SKM-1 (cell line): Measurements from ENCODE around the gene CHMP6.
"Not testable (repeated sequence)": the region's sequence is repeated elsewhere in the genome, so short reads cannot be mapped to it uniquely, and the experiment has no call there.

Experiments
- DNase-seq: peaks from one replicate; lab custom pipeline; 2025; ENCODE audit not compliant: unreplicated experiment; lab: John Stamatoyannopoulos, UW

Gene CHMP6

DNA sequence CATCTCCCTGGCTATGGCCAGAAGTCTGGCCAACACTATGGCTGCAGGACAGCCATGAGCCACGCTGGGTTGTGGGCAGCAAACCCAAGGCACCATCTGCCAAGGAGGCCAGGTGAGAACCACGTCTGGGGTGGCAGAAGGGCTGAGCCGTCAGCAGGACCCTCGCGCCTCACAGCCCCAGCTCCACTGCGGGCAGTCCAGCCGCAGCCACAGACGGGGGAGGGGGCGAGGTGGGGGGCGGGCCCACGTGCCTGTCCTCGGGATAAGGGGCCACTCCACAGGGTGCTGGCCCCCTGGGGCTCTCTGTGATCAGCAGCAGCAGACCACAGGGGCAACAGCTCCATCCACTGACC is 36.8 kb downstream of the CHMP6 start:
- no peak for DNase-seq

DNA sequence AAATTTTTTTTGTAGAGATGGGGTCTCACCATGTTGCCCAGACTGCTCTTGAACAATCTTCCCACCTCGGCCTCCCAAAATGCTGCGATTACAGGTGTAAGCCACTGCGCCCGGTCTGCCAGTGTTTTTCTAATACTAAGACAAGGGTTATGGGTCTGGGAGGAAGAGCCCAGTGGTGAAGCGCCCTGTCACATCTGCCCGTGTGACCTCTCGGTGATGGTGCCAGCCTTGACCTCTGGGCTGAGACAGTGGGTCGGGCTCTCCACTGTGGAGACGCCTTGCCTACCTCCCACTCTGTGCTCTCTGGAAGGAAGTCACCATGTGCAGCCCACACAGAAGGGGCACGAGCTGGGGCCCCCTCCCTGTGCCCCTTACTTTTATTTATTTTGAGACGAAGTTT is 38.2 kb downstream of the CHMP6 start:
- DNase-seq, result no peak

DNA sequence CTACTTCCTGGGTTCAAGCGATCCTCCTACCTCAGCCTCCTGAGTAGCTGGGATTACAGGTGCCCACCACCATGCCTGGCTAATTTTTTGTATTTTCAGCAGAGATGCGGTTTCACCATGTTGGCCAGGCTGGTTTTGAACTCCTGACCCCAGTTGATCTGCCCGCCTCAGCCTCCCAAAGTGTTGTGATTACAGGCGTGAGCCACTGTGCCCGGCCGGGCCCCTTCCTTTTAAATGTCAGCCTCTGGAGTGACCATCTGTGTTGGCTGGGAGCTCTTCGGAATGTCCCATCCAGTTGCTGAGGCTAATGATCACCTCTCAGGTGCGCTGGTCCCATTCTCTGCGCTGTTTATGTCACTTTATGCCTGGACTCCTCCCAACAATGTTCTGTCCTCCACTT is 38.7 kb downstream of the CHMP6 start:
- DNase-seq, result not testable (repeated sequence)

DNA sequence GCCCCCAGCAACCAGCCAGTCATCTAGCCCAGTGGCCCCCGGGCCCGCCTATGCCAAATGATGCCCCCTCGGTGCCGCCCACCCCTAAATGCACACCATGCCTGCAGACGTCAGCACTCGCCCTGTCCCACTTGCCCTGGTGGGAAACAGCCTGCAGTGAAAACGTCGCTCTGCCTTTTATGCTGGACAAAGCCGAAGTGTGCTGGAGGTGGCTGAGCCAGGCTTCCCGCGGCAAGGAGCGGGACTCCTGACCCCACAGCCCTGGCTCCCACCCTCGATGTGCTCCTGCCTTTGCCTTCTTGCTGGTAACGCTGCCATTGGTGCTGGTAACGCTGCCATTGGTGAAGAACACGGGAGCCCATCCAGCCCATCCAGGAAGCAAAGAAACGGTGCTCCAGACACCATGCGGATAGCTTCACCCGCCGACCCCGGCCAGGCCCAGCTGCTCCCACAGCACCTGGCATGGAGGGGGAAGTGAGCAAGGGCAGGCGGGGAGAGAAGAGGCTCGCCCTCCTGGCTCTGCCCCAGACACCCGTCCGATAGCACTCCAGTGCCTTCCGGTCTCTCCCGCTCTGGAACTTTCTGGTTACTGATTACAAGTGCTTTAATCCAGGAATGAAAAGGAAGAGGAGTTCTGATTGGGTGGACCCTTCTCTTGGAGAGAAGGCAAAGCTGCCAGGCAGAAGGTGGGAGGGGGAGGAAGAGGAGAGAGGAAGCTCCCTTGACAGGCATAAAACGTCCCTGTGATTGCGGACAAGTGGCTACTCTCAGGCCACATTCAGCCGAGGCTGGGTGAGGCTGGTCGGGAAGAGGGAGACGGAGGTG is 39.3 kb downstream of the CHMP6 start:
- no peak for DNase-seq

DNA sequence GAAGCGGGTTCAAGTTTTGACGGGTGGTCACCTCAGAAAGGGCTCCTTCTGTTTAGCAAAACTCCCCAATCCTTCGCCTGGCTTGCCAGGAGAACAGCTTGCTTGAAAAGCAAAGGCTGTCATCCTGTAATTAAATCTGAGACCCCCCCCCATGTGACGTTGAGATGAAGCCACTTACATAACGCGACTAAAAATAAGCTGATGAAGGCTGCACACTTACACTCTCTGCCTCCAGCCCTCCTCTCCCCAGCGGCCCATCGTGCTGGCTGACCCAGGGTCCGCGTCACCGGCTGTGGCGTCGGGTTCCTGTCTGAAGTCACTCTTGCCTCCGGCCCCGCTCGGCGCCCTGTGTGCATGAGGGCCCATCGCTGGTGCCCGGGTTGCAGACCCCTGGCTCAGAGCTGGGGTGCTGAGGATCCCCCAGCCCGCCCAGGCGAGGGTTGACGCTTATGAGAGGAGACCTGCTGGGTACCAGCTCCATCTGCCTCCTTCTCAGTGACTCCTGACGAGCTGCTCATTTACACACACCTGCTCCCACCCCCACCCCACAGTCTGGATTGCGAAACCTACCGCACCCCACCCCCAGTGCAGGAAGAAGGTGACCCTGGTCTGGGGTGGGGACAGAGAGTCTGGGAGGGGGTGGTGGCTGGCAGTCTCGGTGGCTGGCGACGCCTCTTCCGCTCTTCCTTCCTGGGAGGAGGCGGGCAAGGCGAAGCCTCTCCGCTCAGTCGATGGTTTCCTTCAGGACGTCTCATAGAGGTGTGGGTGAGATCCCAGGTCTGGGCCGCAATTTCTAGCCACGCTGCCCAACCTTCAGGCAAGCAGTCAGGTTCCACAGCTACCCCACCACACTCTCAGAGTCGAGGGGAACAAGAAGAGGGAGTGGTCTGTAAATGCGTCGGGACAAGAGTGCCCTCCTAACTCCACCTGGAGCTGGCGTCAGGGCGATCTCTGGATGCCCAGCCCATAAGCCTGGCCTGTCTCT is 40.2 kb downstream of the CHMP6 start:
- no peak for DNase-seq

DNA sequence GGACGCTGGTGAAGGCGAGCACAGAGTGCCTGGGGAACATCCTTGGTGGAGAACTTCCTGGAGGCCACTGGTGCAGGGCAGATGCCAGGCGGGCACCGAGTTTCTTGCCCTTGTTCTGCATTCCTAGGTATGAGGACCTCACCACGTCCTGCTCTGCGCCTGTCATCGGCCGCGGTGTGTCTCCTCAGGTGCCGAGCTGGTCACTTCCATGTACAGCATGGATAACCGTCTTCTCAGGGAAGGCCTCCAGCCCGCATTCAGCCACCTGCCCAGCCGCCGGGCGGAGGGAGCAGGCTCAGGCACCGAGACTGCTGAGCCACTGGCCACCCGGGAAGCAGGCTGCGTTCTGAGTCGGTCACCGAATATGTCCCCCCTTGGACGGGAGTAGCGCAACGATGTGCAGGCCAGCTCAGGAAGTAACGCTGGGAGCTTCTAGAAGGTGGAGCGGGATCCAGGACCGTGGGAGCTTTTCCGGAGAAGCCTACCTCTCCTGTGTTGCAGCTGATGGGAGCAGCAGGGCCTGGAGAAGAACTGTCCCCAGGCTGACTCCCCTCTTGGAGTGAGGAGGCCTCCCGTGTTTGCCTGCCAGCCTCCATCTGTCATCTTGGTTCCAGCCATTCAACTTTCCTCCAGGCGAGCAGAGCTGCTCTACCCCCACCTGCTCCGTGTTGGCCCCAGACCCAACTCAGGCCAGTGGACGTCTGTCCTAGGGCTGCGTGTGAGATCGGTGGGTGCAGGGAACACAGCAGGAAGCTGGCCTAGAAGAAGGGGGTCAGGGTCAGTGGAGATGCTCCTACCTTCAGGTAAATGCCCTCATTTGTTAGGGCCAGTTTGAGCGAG is 41.2 kb downstream of the CHMP6 start:
- DNase-seq, result no peak

DNA sequence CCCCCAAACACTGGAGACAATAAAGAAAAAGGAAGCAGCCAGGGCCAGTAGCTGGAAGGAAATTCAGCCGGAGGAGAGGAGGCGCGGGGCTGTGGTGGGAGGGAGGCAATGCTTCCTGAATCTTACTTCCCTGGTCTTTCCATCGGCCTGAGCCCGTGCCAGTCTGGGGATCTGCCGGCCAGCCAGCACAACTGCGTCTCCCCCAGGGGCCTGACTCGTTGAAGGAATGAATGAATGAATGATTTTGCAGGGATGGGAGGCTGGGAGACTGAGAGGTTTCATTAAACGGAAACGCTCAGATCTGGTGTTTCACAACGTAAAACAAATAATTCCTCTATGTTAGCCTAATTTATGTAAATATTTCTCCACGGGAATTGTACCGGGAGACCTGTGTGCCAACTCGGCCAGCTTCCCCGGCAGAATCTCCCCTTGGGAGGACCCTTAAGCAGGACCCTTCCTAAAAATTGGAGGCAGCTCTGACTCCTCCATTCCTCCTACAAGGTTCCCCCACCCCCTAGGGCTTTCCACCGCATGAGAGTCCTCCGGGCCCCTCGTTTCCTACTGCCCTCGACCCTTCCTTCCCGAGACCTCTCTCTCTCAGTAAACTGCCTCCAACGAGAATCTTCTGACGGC is 42.0 kb downstream of the CHMP6 start:
- DNase-seq, result no peak

DNA sequence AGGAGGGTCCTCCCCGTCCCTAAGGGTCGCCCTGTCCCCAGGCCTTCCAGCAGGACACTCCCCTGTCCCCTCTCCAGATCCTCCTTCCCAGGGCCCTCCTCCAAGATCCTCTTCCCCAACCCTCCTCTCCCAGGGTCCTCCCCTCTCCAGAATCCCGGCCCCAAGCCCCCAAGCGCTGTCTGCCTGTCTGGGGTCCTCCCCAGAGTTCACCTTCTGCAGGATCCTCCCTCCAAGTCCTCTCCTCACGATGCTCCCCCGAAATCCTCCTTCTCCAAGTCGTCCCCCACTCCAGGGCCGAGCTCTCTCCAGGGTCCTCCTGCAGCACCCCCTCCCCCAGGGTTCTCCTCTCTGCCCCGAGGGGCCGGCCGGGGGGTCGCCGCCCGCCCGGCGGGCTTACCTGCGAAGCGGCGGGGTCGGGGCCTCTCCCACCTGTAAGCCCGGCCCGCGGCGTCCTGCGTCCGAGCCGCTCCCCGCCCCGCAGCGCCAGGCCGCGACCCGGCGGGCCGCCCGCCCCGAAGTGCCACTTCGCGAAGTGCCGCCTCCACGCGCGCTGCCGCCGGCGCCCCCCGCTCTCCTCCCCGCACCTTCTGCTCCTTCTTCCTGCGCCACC is 42.6 kb downstream of the CHMP6 start:
- no peak for DNase-seq

DNA sequence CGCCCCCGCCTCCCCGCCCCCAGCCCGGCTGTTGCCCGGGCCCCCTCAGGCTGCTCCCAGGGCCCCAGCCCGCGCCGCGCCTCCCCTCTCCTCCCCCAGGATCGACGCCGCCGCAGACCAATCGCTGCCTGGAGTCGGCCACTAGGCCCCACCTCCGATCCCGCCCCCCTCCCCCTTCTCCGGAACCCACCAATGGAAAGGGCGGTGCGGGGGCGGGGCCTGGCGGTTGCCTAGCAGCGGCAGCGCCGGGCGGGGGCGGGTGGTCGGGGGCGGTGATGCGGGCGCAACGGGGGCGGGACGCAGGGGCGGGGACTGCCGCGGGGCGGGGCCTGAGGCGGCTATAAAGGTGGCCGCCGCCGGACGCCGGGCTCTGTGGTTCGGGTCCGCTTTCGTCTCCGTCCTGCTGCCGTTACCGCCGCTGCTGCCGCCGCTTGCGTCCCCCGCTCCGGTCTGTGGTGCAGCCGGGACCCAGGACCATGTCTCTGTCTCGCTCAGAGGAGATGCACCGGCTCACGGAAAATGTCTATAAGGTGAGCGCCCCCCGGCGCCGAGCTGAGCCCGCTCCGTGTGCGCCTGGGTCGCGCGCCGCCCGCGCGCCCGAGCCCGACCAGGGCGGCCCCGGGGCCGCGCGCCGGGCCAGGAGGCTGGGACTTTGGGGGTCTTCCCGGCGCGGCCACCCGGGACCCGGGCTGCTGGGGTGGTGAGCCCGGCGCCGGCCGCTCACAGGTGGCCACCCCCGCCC is 43.3 kb downstream of the CHMP6 start, which contains the start of gene BAIAP2:
Gene BAIAP2, plus strand, starts transcription at position 373 of the 742 bp plus-strand sequence. Its CDS starts 104 bp downstream, at position 477.
- peak; percentile 72 for DNase-seq

DNA sequence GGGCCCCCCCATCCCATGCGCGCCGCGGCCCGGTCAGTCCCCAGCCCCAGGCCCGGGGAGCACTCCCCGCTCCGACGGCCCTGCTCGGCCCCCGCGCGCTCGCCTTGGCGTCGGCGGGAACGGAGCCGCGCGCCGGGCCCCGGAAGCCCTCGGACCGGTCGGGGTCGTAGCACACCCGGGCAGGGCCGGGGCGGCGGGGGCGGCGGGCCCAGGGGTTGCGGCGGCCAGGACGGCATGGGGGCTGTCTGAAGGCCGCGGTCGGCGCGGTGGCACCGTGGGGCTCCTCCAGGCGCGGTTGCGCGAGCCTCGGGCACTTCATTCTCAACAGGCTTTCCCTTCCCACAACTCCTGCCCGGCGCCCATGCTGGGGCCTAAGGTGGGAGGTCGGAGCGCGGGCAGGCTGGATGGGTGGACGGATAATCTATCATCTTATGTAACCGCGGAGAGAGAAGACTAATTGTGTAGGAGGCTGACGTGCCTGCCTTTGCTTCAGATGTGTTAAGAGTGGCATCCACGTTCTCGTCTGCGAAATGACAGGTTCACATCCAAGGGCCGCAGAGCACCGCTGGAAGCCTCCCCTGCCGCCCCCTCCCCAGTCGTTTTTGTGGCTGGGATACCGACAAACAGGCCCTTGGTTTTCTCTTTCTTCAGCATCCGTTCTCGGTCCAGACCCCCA is 44.0 kb downstream of the CHMP6 start:
- no peak for DNase-seq

DNA sequence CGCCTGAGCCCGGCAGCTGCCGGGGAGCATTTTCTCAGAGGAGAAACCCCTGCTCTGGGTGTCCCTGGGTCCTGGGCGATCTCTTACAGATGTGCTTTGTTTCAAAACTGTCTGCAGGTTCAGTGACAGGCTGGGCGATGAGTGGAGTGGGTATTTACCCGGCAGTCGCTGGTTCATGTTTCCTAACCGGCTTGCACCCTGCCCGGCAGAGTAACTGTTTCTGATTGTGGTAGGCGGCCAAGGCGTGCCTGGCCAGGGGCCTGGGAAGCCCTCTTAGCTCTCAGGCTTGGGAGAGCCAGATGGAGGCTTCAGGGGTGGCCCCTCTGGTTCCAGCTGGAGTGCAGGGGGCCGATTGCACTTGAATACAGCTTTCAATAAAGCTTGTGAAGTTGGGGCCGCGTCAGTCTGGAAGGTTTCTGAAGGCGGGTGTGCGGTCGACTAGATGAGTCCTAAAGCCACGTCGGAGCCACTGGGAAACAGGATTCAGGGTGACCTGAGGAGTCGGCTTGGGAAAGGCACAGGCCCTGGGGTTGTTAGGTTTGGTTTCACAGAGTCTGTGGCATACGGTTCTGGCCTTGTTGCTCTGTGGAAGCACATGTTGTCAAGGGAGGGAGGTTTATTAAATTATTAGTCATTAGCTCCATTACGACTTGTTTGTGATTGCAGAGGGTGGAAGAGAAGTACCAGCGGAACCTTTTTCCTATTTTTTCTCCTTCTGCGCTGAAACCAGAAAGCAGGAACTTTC is 44.7 kb downstream of the CHMP6 start:
- DNase-seq, result no peak

DNA sequence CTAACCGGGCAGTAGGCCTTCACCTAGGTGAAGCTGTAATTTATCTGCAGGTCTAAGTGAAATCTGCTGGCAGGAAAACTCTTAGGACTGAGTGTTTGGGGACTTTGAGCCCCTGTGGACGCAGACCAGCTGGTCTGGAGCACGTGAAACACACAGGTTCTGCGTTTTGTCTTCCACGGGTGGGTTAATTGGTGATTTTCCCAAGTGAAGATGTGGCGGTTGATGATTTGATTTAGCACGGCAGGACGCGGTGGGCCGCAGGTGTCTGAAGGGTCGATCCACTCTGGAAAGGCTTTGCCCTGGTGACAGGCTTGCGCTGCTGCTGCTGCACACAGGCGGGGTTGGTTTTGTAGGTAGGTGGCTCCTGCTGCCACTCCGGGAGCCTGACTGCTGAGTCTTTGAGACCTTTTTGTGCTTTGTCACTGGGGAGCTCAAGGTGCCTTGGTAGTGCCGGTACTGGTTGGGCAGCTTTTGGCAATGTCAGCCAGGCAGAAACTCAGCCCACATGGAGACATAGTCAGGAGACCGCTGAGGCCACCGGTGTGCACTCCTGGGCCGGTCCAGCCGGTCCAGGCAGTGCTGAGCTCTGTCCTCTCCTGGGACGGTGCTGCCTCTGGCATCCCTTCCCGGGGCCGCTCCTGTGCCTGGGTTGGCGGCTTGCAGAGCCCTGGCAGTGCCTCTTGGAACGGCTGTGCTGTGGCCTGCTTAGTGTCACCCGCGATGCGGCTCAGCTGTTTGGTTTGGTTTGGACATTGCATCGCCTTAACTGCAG is 45.6 kb downstream of the CHMP6 start:
- DNase-seq, result no peak

DNA sequence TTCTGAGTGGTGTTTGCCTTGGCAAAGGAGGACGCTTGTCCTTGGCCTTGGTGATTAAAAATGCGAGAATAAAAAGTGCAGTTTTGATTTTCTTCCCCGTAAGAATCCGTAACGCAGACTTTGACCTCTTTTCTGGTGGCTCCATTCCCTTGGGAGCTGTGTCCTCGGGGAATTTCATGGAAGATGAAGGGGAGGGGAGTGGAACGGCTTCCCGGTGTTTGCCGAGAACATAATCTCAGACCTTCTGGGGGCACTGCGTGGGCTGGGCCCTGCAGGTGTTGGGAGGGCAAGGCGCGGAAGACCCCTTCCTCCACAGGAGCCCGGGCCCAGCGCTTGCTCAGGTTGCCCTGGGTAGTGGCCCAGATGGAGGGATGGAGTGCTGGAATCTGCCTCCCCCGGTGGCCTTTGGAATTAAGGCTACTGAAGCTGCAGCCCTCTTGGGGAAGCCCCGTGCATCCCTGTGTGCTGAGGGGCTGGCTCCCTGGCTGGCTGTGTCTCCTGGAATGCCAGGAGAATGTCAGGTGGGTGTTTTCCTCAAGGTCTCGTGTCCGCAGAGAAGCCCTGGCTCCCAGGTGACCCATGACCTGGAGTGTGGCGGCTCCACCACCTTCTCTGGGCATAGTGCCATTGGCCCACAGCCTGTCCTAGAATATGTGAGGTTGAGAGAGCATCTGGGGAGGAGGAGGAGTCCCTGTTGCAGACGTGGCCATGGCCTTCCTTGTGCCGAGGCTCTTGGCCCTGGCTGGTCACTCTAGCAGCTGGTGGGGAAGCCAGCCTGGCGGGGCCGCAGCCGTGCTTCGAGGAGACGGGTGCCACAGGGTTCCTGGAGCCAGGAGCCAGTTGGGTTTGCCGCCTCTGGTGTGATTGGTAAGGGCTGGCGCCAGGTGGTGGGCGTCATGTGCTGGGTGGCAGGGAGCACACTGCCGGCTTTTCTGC is 46.4 kb downstream of the CHMP6 start:
- no peak for DNase-seq

DNA sequence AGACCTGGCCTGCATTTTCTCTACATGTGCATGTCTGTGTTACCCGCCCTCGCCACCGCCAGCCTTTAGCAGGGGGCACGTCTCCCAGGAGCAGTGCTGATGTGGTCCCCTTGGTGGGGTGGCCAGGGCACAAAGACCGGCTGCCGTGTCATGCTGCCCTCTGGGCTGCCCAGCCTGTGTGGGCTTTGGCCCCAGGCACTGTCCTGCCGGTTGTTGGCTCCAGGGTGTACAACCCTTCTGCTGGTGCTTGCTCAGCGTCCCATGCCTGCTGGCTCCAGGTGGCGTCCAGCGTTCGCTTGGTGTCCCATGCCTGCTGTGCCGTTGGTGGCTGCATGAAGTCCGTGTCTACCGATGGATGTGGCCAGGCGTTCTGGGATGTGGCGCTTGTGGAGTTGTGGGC is 47.5 kb downstream of the CHMP6 start:
- DNase-seq, result no peak

DNA sequence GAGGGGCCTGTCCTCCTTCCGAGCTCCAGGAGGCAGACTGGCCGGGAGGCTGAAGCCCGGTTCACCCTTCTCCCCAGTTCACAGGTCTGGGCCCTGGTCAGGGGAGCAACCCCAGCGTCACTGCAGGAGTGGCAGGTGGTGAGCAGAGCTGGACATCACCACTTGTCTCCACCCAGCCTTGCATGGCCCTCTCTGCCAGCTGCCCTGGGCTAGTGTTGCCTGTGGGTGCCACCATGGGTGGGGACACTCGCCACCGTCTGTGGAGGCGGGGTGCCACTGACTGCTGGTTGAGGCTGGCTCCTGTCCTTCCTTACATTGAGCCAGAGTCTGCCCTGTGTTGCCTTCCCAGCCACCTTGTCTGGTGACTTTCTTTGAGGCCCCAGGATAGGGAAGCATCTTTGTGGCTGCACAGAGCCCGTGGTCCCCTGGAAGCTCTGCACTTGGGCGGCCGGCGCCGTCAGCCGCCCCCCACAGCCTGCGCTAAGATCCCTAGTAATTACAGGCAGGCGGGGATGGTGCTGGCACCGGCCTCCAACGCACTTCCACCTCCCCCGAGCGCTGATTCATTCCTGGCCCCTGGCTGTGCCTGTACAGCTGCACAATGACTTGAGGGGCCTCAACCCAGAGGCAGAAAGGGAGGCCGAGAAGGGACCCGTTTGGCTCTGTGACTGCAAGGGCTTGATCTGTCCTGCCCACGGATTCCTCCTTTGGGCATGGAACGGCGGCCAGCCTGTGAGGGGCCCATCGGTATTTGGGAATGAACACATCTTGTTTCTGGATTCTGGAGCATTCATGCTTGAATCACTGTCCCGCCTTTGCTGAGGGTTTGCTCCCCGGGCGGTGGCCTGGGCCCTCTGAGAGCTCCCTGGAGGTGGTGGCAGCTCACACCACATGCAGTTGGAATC is 48.5 kb downstream of the CHMP6 start:
- DNase-seq, result no peak
